CD4-positive, alpha-beta T cell treated with Interleukin-2 at 100 ng/mL for 4 hours (primary cell): ENCODE data around the gene SHC3.

ENCODE experiments used
- DNase-seq: peaks from one replicate; pipeline ENCODE4 v3.0.0-alpha.2; 2020; ENCODE audit warnings: low spot score

SHC3 gene

DNA sequence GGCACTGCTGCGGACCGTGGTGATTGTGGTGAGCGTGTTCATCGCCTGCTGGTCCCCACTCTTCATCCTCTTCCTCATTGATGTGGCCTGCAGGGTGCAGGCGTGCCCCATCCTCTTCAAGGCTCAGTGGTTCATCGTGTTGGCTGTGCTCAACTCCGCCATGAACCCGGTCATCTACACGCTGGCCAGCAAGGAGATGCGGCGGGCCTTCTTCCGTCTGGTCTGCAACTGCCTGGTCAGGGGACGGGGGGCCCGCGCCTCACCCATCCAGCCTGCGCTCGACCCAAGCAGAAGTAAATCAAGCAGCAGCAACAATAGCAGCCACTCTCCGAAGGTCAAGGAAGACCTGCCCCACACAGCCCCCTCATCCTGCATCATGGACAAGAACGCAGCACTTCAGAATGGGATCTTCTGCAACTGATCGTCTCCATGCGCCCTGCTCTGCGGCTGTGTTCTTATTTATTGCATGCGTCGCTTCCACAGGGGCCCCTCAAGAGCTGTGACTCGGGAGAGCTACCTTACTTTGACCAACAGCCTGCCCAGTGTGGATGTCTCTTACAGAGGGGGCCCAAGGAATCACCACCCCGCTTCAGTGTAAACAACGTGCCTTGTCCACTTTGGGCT is 176.6 kb downstream of the SHC3 start:
- DNase-seq: no peak

DNA sequence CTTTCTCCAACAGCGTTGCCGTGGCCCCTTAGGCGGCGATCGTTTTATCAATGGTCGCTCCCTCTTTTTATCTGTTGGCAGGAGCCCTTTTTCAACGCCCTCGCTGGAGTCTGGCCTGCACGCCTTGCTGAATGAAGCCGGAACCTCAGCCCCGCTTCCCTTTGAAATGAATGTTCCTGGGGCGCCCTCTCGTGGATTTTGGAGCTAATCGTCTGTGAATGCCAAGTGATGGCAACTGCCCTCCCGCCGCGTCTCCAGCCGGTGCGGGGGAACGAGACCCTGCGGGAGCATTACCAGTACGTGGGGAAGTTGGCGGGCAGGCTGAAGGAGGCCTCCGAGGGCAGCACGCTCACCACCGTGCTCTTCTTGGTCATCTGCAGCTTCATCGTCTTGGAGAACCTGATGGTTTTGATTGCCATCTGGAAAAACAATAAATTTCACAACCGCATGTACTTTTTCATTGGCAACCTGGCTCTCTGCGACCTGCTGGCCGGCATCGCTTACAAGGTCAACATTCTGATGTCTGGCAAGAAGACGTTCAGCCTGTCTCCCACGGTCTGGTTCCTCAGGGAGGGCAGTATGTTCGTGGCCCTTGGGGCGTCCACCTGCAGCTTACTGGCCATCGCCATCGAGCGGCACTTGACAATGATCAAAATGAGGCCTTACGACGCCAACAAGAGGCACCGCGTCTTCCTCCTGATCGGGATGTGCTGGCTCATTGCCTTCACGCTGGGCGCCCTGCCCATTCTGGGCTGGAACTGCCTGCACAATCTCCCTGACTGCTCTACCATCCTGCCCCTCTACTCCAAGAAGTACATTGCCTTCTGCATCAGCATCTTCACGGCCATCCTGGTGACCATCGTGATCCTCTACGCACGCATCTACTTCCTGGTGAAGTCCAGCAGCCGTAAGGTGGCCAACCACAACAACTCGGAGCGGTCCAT is 177.4 kb downstream of the SHC3 start:
- DNase-seq: peak; percentile 59

DNA sequence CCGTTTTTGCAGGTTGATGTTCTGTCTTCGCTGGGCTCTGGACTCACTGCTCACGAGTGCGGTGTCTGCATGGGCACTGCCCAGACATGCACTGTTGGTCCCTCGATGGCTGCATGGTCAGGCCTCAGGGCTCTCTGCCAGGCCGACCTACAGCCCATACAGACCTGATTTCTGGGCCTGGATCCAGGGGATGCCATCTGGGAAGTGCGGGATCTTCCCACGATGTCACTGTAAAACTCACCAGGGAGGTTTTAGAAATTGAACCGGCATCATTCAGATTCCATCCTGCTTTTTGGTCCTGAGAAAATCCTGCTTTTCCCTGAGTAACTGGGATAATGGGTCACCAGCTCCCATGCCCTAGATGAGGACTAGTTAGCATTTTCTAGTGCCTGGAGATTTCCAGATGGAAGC is 178.2 kb downstream of the SHC3 start:
- DNase-seq: no peak

DNA sequence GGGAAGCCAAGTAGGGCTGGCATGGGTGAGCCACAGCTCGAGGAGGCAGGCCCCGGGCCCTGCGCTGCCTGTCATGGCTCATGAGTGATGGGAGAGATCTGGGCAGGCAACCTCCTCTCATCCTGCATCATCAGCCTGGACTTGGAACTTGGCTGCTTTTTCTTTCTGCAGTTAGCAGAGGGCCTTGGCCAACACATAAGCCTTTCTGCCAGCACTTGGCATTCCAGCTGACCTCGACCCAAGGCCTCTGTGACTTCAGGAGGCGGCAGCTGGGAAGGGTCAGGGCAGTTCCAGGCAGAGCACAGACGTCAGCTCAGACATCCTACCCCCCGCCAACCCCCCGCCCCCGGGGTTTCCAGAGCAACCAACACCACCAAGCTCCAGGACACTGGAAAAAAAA is 179.7 kb downstream of the SHC3 start:
- DNase-seq: no peak

DNA sequence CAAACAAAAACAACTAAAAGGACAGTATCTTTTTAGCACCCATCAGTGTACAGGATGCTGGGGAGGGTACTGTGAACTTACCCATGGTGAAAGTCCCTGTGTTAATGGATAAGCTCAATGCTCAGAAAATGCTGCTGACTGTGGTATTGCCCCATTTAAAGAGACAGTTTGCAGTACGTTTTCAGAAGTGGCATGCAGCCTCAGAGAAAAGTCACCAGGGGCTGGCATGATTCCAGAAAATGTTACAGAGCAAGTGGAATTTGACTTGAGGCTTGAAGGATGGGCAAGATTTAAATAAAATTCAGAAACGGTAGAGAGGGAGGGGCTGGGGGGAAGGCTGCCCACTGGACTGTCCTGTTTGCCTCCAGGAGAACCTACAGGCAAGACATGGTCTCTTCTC is 180.1 kb downstream of the SHC3 start:
- DNase-seq: no peak

DNA sequence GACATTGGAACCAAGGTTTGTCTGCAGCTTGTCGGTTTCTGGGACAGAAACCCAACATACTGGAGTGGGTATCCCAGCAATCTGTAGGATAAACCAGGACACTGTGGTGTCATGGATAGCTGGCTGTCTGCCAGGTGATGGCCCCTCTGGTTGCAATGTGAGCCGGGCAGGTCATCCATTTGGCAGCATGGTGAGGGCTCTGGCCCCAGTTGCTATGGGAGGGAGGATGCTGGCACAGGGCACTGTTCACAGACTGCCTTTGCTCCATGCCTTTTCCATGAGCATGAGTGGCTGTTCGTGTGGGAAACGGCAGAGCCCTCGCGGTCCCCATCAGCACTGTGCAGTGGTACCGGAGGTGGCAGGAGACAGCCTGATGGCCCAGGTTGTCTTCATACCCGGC is 181.0 kb downstream of the SHC3 start:
- DNase-seq: no peak

DNA sequence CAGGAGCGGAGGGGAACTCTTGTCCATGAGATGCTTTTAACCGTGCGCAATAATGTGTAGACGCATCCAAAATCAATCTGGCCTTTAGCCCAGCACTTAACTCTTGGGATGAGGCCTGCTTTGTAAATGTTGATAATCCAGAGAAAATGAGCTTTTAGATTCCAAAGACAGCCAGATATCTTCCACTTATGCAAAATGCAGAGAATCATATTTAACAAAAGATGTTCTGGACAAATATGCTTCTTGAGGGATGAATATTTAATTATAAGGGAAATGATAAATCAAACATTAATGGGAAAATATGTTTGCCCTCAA is 181.7 kb downstream of the SHC3 start:
- DNase-seq: no peak

DNA sequence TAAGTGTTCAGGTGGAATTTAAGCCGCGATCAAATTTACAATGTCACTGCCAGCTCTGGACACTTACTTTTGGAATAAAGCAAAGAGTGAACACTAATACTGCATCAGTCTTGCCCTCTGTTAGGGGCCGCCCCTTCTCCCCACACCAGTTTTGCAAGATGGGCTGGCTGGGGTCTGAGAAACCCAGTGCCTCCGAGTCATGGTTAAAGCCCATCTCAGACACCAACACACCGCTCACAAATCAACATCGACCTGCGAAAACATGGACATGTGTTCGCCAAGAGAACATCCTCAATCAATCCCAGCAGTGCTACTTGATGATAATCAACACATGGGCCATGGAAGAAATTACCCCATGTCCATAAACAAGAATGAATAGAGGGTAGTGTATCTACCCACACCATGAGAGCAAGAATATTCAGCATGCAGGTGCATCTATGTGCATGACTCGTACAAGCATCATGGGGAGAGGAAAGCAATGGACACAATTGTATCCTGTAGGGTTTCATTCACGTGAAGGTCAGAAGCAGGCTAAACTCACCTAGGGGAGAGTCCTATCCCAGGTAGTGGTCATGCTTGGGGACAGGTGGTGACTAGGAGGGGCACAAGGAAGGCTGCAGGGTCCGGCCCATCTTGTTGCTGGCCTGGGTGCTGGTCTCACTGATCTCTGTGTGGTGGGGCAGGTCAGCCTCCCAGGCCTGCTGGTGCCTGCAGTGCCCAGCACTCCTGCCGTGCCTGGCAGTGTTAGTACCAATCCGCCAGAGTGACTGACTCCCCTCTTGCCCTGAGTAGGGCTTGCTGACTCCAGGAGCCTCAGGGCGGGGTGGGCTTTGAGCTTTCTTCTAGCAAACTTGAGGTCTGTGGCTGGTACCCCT is 182.3 kb downstream of the SHC3 start:
- DNase-seq: no peak

DNA sequence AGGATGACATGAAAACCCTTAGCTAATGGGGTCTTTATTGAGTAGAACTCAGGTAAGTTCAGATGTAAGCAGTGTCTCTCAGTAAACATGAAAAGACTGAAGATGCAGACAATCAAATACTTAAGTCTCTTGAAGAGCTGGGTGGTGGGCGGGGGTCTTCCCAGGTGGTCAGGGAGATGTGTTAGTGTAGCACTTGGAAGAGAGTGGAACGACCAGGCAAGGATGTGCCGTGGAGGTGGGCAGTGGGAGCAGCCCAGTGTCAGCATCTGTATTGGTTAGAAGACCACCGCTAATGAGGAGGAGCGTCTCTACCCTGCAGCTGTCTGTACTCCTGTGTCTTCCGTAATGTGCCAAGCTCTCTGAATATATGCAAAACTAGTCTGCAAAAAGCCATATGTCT is 183.0 kb downstream of the SHC3 start:
- DNase-seq: no peak

DNA sequence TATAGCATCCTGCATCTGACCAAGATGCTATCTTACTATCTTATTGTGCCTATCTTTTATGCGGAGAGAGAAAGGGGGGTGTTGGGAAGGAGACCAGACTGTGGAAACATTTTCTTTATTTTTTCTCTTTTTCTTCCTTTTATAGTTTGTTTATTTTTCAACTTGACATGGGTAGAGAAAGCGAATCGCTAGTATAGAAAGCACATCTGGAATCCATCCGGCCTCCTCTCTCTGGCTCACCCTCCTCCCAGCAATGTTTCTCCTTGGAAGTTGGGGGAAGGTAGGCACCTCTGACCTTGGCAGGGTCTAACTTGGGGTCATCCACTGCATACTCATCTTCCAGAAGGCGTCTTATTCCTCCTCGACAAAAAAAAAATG is 183.4 kb downstream of the SHC3 start:
- no peak for DNase-seq

DNA sequence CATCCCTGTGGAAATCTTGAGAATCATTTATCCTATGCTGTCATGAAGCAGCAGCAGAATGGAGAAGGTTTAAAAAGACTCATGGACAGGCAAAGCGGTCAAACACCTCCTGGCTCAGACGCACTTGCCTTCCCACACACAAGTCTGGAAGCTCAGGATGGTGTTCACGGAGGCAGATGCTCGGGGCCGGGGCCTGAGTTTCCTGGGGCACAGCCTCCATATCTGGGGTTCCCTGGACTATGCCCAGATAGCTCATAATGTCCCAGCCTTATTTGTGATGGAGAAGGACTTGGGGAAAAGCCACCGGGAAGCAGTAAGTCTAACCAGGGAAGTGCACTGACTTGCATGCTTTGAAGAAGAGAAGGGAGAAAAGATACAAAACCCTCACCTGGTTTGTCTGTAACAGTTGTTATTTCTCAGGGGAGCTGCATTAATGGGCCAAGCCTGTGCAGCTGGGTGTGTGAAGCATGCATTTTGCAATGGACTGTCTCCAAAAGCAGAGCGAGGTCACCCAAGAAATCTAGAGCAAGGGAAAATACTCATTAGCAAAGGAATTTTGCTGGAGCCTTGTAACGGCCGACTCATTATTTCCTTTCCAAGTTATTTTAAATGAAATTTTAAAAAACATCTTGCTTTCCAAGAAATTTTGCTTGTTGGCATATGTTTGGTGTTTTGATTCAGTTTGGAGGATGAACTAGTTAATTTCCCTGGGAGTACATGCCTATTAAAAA is 184.0 kb downstream of the SHC3 start:
- no peak for DNase-seq

DNA sequence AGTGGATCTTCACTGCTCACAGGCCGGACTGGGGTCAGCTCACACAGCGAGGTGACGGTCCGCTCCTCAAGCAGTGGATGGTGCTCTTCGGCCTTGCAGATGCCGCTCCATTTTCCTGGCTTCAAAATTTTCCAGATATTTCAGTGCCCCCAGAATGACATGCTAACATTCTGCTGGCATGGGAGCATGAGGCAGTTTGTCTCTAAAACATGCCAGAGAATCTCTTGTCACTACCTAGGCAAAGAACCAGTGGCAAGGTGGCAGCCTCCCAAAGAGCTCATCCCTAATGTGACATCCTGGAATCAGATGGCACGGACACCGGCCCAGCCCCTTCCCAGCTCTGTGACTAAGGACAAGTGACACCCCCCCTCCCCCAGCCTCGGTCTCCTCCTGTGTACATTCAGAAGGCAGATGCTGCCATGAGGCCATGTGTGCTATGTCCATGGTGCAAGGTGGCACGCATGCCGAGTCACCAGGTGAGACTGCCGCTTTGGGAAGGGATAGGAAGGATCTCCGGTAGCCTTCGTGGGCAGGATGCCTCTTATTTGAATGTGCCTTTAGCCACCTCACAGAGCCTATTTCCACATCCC is 184.7 kb downstream of the SHC3 start:
- DNase-seq: no peak

DNA sequence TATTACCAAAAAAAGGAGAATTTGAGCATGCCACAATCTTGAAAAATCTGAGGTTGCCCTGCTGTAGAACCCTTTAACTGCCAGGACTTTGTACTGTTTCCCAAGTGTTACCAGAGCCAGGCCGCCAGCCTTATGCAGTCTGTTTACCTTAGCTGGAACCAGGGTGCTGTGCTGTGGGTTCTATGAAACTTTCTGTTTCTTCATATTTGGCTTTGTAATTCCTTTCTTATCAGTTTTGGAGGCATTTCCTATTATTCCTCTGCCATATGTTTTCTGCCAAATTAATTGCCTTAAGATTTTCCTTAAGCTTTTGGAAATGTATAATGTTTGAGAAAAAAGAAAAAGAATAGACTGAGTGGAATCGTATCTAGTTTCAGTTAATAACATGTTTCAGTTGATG is 185.3 kb downstream of the SHC3 start:
- DNase-seq: no peak

DNA sequence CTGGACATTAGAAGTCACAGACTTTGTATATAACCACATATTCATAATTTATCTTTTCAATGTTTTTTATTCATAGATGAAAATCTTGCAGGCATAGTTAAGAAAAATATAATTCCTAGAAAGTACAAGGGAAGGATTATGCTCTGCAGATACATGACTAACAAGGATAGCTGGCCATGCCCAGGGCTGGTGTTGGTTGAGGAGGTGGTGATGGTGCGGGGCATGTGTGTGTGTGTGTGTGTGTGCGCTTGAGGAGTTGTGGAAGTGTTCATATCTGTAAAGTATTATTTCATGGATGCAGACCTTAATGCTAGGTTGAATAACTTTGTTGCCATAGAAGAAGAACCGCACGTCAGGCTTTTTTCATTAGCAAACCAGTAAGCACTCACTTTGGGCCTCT is 186.1 kb downstream of the SHC3 start:
- DNase-seq: no peak

DNA sequence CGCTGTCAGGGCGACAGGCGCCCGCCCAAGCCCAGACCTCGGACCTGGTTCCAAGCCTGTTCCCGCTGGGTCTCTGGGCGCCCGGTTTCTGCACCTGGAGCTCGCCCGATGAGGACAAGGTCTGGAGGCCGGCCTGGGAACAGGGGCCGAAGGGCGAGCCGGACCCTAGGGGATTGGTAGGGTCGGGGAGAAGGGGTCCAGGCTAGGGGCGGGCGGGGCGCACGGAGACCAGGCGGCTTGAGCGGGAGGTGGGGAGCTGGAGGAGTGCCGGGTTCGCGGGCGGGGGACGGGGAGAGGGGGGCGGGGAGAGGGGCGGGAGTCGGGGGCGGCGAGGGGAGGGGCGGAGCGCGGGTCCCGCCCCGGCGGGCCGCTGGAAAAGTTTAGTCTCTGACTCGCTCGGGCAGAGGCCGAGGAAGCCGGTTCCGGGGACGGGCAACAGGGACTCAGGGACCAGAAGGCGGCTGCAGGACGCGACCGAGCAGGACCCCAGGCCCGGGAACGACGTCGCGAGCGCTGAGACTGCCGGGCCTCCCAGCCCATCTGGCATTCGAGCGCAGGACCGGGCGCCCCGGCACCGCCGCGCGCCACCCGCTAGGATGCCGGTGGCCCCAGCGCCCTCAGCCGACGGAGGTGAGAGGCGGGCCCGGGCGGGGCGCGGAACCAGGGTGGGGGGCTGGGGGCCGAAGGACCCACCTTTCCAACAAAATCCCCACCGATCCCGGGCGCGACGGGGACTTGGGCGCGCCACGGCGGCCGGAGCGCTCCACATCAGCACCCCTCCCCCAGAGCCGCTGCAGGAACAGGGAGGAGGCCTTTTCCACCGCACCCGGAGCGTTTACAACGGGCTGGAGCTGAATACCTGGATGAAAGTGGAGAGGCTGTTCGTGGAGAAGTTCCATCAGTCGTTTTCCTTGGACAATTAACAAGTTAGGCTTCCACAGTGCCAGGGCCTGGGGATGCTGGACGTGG is 187.3 kb downstream of the SHC3 start, which contains the start of gene S1PR3:
TSS of gene S1PR3 (plus strand) at position 403 of the 969 bp plus-strand sequence. CDS start 9,733 bp downstream, outside the sequence.
- no peak for DNase-seq

DNA sequence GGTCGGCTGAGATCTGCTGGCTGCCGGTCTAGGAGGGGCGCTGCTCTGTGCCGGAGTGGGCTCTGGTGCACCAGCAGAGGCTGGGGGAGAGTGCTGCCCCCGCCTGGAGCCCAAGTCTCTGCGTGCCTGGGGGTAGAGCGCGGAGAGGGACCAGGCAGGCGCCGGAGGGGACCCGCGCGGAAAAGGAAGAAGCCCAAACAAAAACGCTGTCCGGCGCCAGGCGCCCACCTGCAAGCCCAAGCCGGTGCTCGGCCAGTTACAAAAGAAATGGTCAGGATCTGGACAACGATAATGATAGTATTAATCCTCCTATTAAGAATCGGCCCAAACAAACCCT is 187.9 kb downstream of the SHC3 start:
- DNase-seq: no peak

DNA sequence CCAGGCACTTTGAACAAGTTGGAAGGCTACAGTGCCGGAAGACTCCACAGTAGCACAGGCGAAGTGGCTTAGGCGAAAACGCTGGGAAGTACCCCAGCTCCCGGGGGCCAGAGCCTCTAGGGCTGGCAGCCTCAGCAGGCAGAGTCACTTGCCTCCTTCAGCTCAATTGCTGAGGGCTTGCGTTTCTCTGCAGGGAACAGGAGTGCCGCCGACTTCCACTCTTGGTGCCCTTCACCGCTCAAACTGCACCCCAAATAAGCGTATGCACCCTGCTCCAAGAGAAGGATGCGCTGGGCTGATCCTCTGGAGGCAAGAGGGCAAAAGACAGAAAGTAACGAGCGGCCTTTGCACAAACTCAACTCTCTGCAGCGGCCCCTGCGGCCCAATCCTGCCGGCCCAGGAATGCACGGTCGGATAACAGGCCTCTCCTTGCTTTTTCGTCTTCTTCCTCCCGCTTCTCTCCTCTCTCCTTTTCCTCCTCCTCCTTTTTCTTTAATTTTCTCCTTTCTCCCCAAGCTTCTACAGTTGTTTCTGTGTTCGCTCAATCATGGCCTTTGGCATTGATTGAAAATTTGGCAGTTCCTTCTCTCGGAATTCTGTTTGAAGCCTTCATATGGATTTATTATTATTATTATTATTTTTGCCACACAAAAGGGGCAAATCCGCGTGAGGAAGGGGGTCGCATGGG is 188.4 kb downstream of the SHC3 start:
- DNase-seq: no peak

DNA sequence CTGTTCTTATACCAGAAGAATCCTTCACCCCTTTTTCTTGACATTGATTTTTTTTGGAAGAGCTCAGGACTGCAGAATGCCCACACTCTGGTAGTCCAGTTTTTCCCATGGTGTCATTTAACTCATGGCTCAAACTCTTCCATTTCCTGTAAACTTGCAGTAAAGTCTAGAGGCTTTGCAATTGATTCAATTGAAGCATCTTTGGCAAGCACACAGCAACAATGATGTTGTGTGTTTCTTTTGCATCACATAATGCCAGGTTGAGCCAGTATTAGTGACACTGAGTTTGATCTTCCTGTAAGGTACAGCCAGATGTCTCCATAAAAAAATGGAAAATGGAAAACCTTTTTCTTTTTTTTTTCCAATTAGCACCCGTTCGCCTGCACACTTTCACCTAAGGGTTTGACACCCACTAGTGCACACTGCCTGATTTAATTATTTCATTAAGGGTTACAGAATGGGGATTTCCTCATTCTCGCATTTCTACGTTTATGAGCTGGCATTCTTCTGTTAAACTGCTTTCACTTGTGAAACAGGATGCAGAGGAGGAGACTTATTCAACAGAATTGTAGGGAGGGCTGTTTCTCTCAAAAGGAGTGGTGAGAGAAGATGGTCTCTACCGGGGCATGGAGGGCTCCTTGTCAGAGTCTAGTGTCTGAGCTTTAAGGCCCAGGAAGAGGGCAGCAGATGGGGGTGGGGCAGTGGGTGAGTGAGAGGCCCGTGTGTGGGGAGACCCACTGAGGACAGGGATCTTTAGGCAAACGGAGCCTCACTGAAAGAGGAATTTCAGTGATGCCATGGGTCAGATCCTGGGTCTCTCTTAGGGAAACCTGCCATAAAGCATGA is 189.6 kb downstream of the SHC3 start:
- peak; percentile 7 for DNase-seq

DNA sequence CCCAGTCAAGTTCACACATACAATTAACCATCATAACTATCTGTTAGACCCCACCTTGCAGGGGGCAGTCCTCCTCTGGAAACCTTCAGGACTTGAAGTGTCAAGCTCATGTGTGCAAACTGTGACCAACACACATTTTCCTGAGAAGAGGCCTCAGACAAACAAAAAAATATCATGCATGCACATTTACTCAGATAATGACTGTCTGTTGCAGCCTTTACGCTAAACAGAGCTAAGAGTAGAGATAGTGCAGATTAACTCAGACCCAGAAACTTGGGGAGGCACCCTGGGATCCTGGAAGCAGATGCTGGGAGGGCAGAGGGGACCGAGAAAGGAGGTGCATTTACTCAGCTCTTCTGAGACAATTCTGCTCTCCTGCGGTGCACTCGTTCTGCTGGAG is 191.0 kb downstream of the SHC3 start:
- no peak for DNase-seq
